Prostate gland (tissue), 2 donors: ENCODE data around the gene LHPP.

Source experiments
- POLR2A ChIP-seq: fragments of 450-650 bp; IDR thresholded peaks from one replicate; pipeline ENCODE4 v1.6.1; 2016; ENCODE audit warnings: antibody characterized with exemption, mild to moderate bottlenecking
- POLR2AphosphoS5 ChIP-seq: sonication (generic); formaldehyde crosslinking; IDR thresholded peaks from one replicate; pipeline ENCODE4 v1.6.1; 2017; ENCODE audit warnings: antibody characterized with exemption
- TF ChIP-seq, protein P1 (sequence below), 4 experiments: fragments of 200-600 bp in 2 of 4; fragments of 450-650 bp in 2 of 4; sonication (generic) in 2 of 4; IDR thresholded peaks; 1 replicate in 3 of 4; 2 replicates in 1 of 4; pipeline ENCODE4 v1.5.1; 2016 to 2019; ENCODE audit warnings: antibody characterized with exemption in 4 of 4, mild to moderate bottlenecking in 2 of 4, moderate library complexity in 2 of 4

DNA sequence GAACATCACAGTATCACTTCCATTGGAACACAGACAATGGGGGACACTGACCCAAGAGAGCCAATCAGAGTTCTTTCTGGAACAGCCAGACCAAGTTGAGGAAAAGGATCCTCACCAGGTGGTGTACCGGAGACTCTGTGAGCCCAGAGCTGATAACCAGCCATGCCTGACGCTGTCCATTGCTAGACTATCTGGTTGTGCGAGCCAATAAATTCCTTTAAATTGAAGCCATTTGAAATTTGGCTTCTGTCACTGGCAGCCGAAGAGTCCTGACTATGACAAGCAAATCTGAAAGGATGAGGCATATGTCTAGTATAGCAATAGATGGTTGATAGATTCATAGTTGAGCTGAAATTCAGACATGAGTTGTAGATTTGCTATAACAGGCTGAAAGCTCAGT, 3.1 kb upstream of the LHPP start:
- TF ChIP-seq, protein P1, sequence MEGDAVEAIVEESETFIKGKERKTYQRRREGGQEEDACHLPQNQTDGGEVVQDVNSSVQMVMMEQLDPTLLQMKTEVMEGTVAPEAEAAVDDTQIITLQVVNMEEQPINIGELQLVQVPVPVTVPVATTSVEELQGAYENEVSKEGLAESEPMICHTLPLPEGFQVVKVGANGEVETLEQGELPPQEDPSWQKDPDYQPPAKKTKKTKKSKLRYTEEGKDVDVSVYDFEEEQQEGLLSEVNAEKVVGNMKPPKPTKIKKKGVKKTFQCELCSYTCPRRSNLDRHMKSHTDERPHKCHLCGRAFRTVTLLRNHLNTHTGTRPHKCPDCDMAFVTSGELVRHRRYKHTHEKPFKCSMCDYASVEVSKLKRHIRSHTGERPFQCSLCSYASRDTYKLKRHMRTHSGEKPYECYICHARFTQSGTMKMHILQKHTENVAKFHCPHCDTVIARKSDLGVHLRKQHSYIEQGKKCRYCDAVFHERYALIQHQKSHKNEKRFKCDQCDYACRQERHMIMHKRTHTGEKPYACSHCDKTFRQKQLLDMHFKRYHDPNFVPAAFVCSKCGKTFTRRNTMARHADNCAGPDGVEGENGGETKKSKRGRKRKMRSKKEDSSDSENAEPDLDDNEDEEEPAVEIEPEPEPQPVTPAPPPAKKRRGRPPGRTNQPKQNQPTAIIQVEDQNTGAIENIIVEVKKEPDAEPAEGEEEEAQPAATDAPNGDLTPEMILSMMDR (IDR thresholded peaks at IDR 0.05): no peak
- TF ChIP-seq POLR2A: no peak
- TF ChIP-seq POLR2AphosphoS5: no peak
